ENCODE data around the gene CD248.

CD248 gene

DNA sequence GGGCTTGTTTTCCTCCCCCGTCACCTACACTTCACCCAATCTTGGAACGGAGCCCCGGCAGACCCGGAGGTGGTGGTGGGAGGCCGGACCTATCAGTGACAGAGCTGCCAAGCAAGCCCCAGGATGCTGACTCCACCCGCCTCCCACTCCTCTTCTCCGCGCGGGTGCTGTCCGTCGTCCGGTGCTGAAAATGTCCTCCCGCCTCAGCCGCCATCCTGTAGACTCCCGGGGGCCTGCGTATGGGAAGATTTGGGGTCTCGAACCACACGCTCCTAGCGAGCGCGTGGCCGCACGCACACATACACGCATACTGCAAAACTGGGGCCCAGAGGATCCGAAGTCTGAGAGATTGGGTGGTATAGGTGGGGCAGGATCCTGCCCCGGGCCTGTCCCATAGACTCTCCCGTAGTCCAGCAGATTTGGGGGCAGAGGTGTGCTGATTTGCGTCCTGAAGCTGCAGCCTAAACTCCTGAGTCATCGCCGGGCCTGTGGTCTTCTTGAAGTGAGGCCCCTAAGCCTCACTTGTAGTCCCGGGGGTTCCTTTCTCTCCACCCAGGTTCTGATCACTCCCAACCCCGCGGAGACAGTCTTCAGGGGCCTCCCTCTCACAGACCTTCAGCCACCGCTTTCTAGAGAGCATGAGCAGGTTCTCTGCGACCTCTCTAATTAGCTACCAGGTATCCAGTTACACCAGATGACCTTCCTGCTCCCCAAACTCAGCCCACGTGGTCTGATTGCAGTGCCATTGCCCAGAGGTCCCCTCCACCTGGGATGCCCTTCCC is 27.1 kb downstream of the CD248 start:
- Histone ChIP-seq H3K79me2 (ENCODE audit: insufficient read depth, low read length) (no peaks in the 10 kb centered on the region), H4K20me1 (ENCODE audit: low read depth, low read length) (no peaks in the 10 kb centered on the region), H3F3A (ENCODE audit: insufficient read depth) (no peaks in the 10 kb centered on the region), H3K9me3 (ENCODE audit: insufficient read depth, low read length) (no peaks in the 10 kb centered on the region), H2AFZ (ENCODE audit: low read depth, low read length, severe bottlenecking) (peak overlapping the region; percentile 76), H3K4me2 (ENCODE audit: low read depth, low read length, poor library complexity, severe bottlenecking) (peak overlapping the region; percentile 67), H3K9me2 (replicated peaks; ENCODE audit: insufficient read depth, low read length) (no peaks in the 10 kb centered on the region), H3K9ac (ENCODE audit: low read length) (peak overlapping the region; percentile 62), H3K36me3 (ENCODE audit: low read length) (no peaks in the 10 kb centered on the region), H3K27me3 (ENCODE audit: low read length) (no peaks in the 10 kb centered on the region), H3K27ac (ENCODE audit: low read depth, low read length) (no peak overlapping the region), H3K4me3 (ENCODE audit: insufficient read depth, low read length, poor library complexity, severe bottlenecking) (peak overlapping the region; percentile 64)
- TF ChIP-seq CTCF (IDR thresholded peaks at IDR 0.05; ENCODE audit: insufficient read depth, low read length, poor library complexity, severe bottlenecking) (no peak), EZH2phosphoT487 (conservative IDR thresholded peaks at IDR 0.05; ENCODE audit: low read length) (no peak)

- TF ChIP-seq CTCF (IDR thresholded peaks at IDR 0.05; ENCODE audit: insufficient read depth, low read length, poor library complexity, severe bottlenecking) (no peak), EZH2phosphoT487 (conservative IDR thresholded peaks at IDR 0.05; ENCODE audit: low read length) (no peak)
- Histone ChIP-seq H3K4me3 (ENCODE audit: insufficient read depth, low read length, poor library complexity, severe bottlenecking) (peak within 1 kb of the TSS; percentile 72), H3K9me2 (replicated peaks; ENCODE audit: insufficient read depth, low read length) (no peaks in the 10 kb centered on the region), H3K9ac (ENCODE audit: low read length) (peak within 1 kb of the TSS; percentile 84), H3K4me2 (ENCODE audit: low read depth, low read length, poor library complexity, severe bottlenecking) (peak within 1 kb of the TSS; percentile 69), H3K36me3 (ENCODE audit: low read length) (no peaks in the 10 kb centered on the region), H3K27ac (ENCODE audit: low read depth, low read length) (no peak within 1 kb of the TSS), H3K27me3 (ENCODE audit: low read length) (no peaks in the 10 kb centered on the region), H3K79me2 (ENCODE audit: insufficient read depth, low read length) (no peaks in the 10 kb centered on the region), H3F3A (ENCODE audit: insufficient read depth) (no peaks in the 10 kb centered on the region), H4K20me1 (ENCODE audit: low read depth, low read length) (no peaks in the 10 kb centered on the region), H2AFZ (ENCODE audit: low read depth, low read length, severe bottlenecking) (peak within 1 kb of the TSS; percentile 76), H3K9me3 (ENCODE audit: insufficient read depth, low read length) (no peaks in the 10 kb centered on the region)
Observed at GRCh38 chr11:66288671-66289547, 27.9 kb downstream of the CD248 start, which contains the start of gene YIF1A. TSS of gene YIF1A (minus strand) at chr11:66289143. CDS start at chr11:66288985, 158 bp downstream.

- Histone ChIP-seq H3K27me3 (ENCODE audit: low read length) (no peaks in the 10 kb centered on the region), H3K36me3 (ENCODE audit: low read length) (no peaks in the 10 kb centered on the region), H3K9me3 (ENCODE audit: insufficient read depth, low read length) (no peaks in the 10 kb centered on the region), H3K4me3 (ENCODE audit: insufficient read depth, low read length, poor library complexity, severe bottlenecking) (peak overlapping the region; percentile 72), H2AFZ (ENCODE audit: low read depth, low read length, severe bottlenecking) (peak overlapping the region; percentile 57), H3K79me2 (ENCODE audit: insufficient read depth, low read length) (no peaks in the 10 kb centered on the region), H3K27ac (ENCODE audit: low read depth, low read length) (no peak overlapping the region), H3K9me2 (replicated peaks; ENCODE audit: insufficient read depth, low read length) (no peaks in the 10 kb centered on the region), H3K4me2 (ENCODE audit: low read depth, low read length, poor library complexity, severe bottlenecking) (peak overlapping the region; percentile 69), H3K9ac (ENCODE audit: low read length) (peak overlapping the region; percentile 84), H3F3A (ENCODE audit: insufficient read depth) (no peaks in the 10 kb centered on the region), H4K20me1 (ENCODE audit: low read depth, low read length) (no peaks in the 10 kb centered on the region)
- TF ChIP-seq EZH2phosphoT487 (conservative IDR thresholded peaks at IDR 0.05; ENCODE audit: low read length) (no peak), CTCF (IDR thresholded peaks at IDR 0.05; ENCODE audit: insufficient read depth, low read length, poor library complexity, severe bottlenecking) (no peak)
Observed at GRCh38 chr11:66287889-66288670, 28.8 kb downstream of the CD248 start.
